Measurements from ENCODE around the gene ZCCHC24. TPM values are rescaled to one million over a fixed set of nuclear protein-coding genes. Genes with fewer than 3 reads are reported as not detected.

Gene ZCCHC24
- total and polyA plus RNA-seq, 10 donors, result 4.9 to 34.1 (median 23.7) TPM

GRCh38 chr10:79391231-79392019 is 54.0 kb downstream of the ZCCHC24 start:
- H3K36me3 ChIP-seq, result peaks cover 0 to 38% (median 0%) of the 10 kb centered on the region in 6 donors
- peak overlapping the region in 3 of 8 donors; percentile 26 to 30 (median 27) for H3K27ac ChIP-seq
- no peaks in the 10 kb centered on the region for H3K9me3 ChIP-seq
- peak; percentile 64 for DNase-seq
- no peak overlapping the region for H3K4me3 ChIP-seq
- no peaks in the 10 kb centered on the region for H3K27me3 ChIP-seq (replicated peaks in 1 of 7)
- peaks cover 0 to 35% (median 15%) of the 10 kb centered on the region in 6 donors for H3K4me1 ChIP-seq
- 85 to 92% (median 88%) methylated on average over 12 of the region's 12 CpGs for WGBS, 5 donors
- intact Hi-C loops (cut with DNase I; ENCODE audit: low total_unique reads), result no loop called here
- no peak for TF ChIP-seq POLR2AphosphoS5 (IDR thresholded peaks at IDR 0.05)
- TF ChIP-seq POLR2A (IDR thresholded peaks at IDR 0.05), result no peak
- TF ChIP-seq CTCF (IDR thresholded peaks at IDR 0.05 in 8 of 11, conservative IDR thresholded peaks at IDR 0.05 in 3 of 11), result no peak

- Histone ChIP-seq H3K9me3 (no peaks in the 10 kb centered on the region), H3K27ac (peak overlapping the region in 4 of 8 donors; percentile 26 to 30 (median 28)), H3K27me3 (replicated peaks in 1 of 7) (no peaks in the 10 kb centered on the region), H3K4me1 (peaks cover 0 to 29% (median 15%) of the 10 kb centered on the region in 6 donors), H3K36me3 (peaks cover 0 to 45% (median 3%) of the 10 kb centered on the region in 6 donors), H3K4me3 (no peak overlapping the region)
- intact Hi-C loops (cut with DNase I; ENCODE audit: low total_unique reads), result no loop called here
- peak in 2 of 3 donors; percentile 52 to 54 for TF ChIP-seq POLR2AphosphoS5 (IDR thresholded peaks at IDR 0.05)
- TF ChIP-seq CTCF (IDR thresholded peaks at IDR 0.05 in 8 of 11, conservative IDR thresholded peaks at IDR 0.05 in 3 of 11), result peak in 4 of 11 experiments; percentile 16 to 37 (median 34)
- no peak for TF ChIP-seq POLR2A (IDR thresholded peaks at IDR 0.05)
- peak; percentile 74 for DNase-seq
- WGBS, 5 donors, result 26 to 39% (median 34%) methylated on average over 14 to 16 of the region's 16 CpGs
Measured at GRCh38 chr10:79390551-79391229, 54.7 kb downstream of the ZCCHC24 start.

GRCh38 chr10:79390057-79390456 is 55.4 kb downstream of the ZCCHC24 start:
- no peak for DNase-seq
- intact Hi-C loops (cut with DNase I; ENCODE audit: low total_unique reads), result no loop called here
- TF ChIP-seq CTCF (IDR thresholded peaks at IDR 0.05 in 8 of 11, conservative IDR thresholded peaks at IDR 0.05 in 3 of 11), result no peak
- no peak for TF ChIP-seq POLR2A (IDR thresholded peaks at IDR 0.05)
- TF ChIP-seq POLR2AphosphoS5 (IDR thresholded peaks at IDR 0.05), result no peak
- H3K4me3 ChIP-seq, result no peak overlapping the region
- H3K27ac ChIP-seq, result peak overlapping the region in 1 of 8 donors; percentile 30
- H3K27me3 ChIP-seq (replicated peaks in 1 of 7), result no peaks in the 10 kb centered on the region
- WGBS, 5 donors, result 95 to 100% (median 96%) methylated on average over 2 of the region's 2 CpGs
- H3K4me1 ChIP-seq, result peaks cover 0 to 29% (median 15%) of the 10 kb centered on the region in 6 donors
- H3K36me3 ChIP-seq, result peaks cover 0 to 52% (median 3%) of the 10 kb centered on the region in 6 donors
- no peaks in the 10 kb centered on the region for H3K9me3 ChIP-seq
